Measurements from ENCODE around the gene KRT80. TPM values are rescaled to one million over a fixed set of nuclear protein-coding genes. Genes with fewer than 3 reads are reported as not detected.

KRT80 gene
- total and polyA plus RNA-seq, 2 experiments from 2014 or later, result not detected

- TF ChIP-seq, protein P1, sequence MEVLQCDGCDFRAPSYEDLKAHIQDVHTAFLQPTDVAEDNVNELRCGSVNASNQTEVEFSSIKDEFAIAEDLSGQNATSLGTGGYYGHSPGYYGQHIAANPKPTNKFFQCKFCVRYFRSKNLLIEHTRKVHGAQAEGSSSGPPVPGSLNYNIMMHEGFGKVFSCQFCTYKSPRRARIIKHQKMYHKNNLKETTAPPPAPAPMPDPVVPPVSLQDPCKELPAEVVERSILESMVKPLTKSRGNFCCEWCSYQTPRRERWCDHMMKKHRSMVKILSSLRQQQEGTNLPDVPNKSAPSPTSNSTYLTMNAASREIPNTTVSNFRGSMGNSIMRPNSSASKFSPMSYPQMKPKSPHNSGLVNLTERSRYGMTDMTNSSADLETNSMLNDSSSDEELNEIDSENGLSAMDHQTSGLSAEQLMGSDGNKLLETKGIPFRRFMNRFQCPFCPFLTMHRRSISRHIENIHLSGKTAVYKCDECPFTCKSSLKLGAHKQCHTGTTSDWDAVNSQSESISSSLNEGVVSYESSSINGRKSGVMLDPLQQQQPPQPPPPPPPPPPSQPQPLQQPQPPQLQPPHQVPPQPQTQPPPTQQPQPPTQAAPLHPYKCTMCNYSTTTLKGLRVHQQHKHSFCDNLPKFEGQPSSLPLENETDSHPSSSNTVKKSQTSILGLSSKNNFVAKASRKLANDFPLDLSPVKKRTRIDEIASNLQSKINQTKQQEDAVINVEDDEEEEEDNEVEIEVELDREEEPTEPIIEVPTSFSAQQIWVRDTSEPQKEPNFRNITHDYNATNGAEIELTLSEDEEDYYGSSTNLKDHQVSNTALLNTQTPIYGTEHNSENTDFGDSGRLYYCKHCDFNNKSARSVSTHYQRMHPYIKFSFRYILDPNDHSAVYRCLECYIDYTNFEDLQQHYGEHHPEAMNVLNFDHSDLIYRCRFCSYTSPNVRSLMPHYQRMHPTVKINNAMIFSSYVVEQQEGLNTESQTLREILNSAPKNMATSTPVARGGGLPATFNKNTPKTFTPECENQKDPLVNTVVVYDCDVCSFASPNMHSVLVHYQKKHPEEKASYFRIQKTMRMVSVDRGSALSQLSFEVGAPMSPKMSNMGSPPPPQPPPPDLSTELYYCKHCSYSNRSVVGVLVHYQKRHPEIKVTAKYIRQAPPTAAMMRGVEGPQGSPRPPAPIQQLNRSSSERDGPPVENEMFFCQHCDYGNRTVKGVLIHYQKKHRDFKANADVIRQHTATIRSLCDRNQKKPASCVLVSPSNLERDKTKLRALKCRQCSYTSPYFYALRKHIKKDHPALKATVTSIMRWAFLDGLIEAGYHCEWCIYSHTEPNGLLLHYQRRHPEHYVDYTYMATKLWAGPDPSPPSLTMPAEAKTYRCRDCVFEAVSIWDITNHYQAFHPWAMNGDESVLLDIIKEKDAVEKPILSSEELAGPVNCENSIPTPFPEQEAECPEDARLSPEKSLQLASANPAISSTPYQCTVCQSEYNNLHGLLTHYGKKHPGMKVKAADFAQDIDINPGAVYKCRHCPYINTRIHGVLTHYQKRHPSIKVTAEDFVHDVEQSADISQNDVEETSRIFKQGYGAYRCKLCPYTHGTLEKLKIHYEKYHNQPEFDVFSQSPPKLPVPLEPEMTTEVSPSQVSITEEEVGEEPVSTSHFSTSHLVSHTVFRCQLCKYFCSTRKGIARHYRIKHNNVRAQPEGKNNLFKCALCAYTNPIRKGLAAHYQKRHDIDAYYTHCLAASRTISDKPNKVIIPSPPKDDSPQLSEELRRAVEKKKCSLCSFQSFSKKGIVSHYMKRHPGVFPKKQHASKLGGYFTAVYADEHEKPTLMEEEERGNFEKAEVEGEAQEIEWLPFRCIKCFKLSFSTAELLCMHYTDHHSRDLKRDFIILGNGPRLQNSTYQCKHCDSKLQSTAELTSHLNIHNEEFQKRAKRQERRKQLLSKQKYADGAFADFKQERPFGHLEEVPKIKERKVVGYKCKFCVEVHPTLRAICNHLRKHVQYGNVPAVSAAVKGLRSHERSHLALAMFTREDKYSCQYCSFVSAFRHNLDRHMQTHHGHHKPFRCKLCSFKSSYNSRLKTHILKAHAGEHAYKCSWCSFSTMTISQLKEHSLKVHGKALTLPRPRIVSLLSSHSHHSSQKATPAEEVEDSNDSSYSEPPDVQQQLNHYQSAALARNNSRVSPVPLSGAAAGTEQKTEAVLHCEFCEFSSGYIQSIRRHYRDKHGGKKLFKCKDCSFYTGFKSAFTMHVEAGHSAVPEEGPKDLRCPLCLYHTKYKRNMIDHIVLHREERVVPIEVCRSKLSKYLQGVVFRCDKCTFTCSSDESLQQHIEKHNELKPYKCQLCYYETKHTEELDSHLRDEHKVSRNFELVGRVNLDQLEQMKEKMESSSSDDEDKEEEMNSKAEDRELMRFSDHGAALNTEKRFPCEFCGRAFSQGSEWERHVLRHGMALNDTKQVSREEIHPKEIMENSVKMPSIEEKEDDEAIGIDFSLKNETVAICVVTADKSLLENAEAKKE (CRISPR knock-in tag; IDR thresholded peaks at IDR 0.05), result no peak
- TF ChIP-seq, protein P2, sequence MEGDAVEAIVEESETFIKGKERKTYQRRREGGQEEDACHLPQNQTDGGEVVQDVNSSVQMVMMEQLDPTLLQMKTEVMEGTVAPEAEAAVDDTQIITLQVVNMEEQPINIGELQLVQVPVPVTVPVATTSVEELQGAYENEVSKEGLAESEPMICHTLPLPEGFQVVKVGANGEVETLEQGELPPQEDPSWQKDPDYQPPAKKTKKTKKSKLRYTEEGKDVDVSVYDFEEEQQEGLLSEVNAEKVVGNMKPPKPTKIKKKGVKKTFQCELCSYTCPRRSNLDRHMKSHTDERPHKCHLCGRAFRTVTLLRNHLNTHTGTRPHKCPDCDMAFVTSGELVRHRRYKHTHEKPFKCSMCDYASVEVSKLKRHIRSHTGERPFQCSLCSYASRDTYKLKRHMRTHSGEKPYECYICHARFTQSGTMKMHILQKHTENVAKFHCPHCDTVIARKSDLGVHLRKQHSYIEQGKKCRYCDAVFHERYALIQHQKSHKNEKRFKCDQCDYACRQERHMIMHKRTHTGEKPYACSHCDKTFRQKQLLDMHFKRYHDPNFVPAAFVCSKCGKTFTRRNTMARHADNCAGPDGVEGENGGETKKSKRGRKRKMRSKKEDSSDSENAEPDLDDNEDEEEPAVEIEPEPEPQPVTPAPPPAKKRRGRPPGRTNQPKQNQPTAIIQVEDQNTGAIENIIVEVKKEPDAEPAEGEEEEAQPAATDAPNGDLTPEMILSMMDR (conservative IDR thresholded peaks at IDR 0.05; ENCODE audit: low read depth in 2 of 2), result no peak
Measured at GRCh38 chr12:52204095-52204930, 12.5 kb upstream of the KRT80 start (continued).

DNA sequence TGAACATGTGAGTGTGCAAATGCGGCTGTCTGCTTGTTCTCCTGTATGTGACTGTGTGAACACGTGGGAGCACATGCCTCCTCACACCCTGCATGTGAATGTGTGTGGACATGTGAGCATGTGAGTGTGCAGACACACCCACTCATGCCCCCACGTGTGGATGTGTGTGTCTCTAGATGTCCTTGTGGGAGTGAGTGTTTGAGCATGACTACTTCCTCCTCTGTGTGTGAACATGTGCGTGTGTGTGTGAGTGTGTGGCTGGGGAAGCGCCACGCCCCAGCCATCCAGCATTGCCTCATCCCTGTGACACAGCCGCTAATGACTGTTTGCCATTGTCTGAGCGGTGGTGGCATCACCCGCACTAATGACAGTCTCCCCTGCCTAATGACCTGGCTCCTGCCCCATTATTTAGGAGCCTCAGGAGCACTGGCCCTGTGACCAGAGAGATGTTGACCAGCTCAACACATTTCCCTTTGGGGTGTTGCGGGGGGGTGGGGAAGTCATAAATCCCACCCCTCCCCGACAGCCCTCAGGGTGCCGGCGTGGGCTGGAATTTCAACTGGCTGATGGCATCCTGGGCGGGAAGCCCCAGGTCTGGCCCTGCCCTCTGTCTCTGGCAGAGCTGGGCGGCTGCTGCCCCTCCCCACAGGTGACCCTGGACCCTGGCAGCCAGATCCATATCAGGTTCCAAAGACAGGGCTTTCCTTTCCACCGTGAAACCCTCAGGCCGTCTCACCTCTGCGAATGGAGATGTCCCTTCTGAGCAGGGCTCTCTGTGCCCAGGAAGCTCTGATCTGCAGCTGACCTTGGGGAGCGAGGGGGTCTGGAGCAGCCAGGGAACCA, 11.5 kb upstream of the KRT80 start:
- H3K79me2 ChIP-seq (replicated peaks; ENCODE audit: insufficient read depth), result no peaks in the 10 kb centered on the region
- DNase-seq (ENCODE audit: low spot score) (no peak), ATAC-seq (no peak)
- H3K27me3 ChIP-seq (ENCODE audit: insufficient read depth), result no peaks in the 10 kb centered on the region
- H3K4me1 ChIP-seq (ENCODE audit: insufficient read depth), result peaks cover 5% of the 10 kb centered on the region
- no peaks in the 10 kb centered on the region for H4K20me1 ChIP-seq (replicated peaks; ENCODE audit: insufficient read depth)
- no peaks in the 10 kb centered on the region for H3F3A ChIP-seq (replicated peaks; ENCODE audit: low read depth)
- H3K4me3 ChIP-seq, result no peak overlapping the region
- peak overlapping the region; percentile 86; the same call in 1 of the 2 replicates for H2AFZ ChIP-seq
- Mint-ChIP-seq H3K36me3 (ENCODE audit: low read depth) (no peaks in the 10 kb centered on the region), H3K4me3 (no peak overlapping the region), H3K27ac (peak overlapping the region; percentile 1; the same call in 1 of the 2 replicates), H3K9me3 (no peaks in the 10 kb centered on the region), H3K27me3 (ENCODE audit: insufficient read depth, low read depth, poor library complexity) (peaks cover 2% of the 10 kb centered on the region), H3K4me1 (peaks cover 25% of the 10 kb centered on the region)
- H3K4me2 ChIP-seq, result no peak overlapping the region
- H3K9me2 ChIP-seq (ENCODE audit: insufficient read depth), result no peaks in the 10 kb centered on the region
- H3K36me3 ChIP-seq (ENCODE audit: insufficient read depth), result no peaks in the 10 kb centered on the region
- H3K27ac ChIP-seq (ENCODE audit: low read depth), result no peak overlapping the region
- TF ChIP-seq ZNF331 (CRISPR knock-in tag; IDR thresholded peaks at IDR 0.05; ENCODE audit: low read depth), result no peak
- TF ChIP-seq ZNF114 (CRISPR knock-in tag; IDR thresholded peaks at IDR 0.05), result no peak
- TF ChIP-seq STAT1 (IDR thresholded peaks at IDR 0.05; ENCODE audit: unreplicated experiment), result no peak
- TF ChIP-seq EZH2phosphoT487 (IDR thresholded peaks at IDR 0.05; ENCODE audit: unreplicated experiment), result no peak
- TF ChIP-seq, protein P2 (conservative IDR thresholded peaks at IDR 0.05; ENCODE audit: low read depth in 2 of 2), result no peak
- TF ChIP-seq, protein P3, sequence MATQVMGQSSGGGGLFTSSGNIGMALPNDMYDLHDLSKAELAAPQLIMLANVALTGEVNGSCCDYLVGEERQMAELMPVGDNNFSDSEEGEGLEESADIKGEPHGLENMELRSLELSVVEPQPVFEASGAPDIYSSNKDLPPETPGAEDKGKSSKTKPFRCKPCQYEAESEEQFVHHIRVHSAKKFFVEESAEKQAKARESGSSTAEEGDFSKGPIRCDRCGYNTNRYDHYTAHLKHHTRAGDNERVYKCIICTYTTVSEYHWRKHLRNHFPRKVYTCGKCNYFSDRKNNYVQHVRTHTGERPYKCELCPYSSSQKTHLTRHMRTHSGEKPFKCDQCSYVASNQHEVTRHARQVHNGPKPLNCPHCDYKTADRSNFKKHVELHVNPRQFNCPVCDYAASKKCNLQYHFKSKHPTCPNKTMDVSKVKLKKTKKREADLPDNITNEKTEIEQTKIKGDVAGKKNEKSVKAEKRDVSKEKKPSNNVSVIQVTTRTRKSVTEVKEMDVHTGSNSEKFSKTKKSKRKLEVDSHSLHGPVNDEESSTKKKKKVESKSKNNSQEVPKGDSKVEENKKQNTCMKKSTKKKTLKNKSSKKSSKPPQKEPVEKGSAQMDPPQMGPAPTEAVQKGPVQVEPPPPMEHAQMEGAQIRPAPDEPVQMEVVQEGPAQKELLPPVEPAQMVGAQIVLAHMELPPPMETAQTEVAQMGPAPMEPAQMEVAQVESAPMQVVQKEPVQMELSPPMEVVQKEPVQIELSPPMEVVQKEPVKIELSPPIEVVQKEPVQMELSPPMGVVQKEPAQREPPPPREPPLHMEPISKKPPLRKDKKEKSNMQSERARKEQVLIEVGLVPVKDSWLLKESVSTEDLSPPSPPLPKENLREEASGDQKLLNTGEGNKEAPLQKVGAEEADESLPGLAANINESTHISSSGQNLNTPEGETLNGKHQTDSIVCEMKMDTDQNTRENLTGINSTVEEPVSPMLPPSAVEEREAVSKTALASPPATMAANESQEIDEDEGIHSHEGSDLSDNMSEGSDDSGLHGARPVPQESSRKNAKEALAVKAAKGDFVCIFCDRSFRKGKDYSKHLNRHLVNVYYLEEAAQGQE (IDR thresholded peaks at IDR 0.05; ENCODE audit: unreplicated experiment), result no peak

All from GM23338 (cell line).